Left renal cortex interstitium (tissue), 4 donors: ENCODE data around the gene CFAP157. TPM values are rescaled to one million over a fixed set of nuclear protein-coding genes. Genes with fewer than 3 reads are reported as not detected.

ENCODE experiments used
- DNase-seq, 4 donors: peaks; one replicate each; pipeline ENCODE4 v3.0.0-alpha.2; 2013; ENCODE audit warnings: low read depth in 4 of 4, low spot score in 2 of 4, missing footprints in 1 of 4
- polyA plus RNA-seq, 4 donors: library from polyadenylated mRNA; unstranded; fragments of 120-200 nt; gene quantifications; one replicate each; pipeline ENCODE4 v1.2.1, GENCODE V29; 2013; ENCODE audit not compliant: insufficient read length in 4 of 4

Gene CFAP157
- polyA plus RNA-seq, 4 donors: 2.6 to 7.7 (median 5.4) TPM

DNA sequence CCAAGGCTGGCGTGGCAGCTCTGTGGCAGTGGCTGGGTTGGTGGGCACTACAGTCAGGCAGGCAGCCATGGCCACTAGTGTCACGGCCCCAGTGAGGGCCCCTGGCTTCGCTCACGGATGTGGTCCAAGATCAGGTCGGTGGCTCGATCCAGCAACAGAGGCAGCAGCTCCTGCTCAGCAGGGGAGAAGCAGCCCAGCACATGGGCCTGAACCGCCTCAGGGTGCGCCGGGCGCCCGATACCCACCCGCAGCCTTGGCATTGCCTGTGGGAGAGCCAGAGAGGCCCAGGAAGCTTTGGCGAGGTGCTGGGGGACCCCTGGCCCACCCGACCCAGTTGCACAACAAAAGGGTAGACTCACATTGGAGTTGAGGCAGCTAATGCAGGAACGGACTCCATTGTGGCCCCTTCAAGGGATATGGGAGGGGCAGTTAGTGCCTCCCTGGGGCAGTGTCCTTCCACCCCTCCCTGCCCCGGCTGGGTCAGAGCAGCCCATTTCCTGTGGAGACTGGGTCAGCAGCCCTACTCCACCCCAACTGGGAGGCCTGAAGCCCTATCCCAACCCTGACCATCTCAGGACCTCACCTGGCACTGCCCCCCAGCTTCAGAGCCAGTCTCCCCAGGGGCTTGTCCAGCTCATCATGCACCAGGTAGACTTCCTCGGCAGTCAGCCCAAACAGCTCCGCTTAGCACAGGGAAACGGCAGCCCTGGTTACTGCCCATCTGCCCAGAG is 7.4 kb downstream of the CFAP157 start:
- no peak for DNase-seq

- peak in 1 of 4 donors; percentile 39 for DNase-seq
These were observed 8.2 kb downstream of the CFAP157 start for GRCh38 chr9:127714951-127715469.

- peak; percentile 87 to 95 (median 92) for DNase-seq
These were observed 8.9 kb downstream of the CFAP157 start, which contains the start of the genes PTRH1 and TTC16 for GRCh38 chr9:127715470-127716337. PTRH1 (minus strand) TSS chr9:127715663; CDS start chr9:127715639, 24 bp downstream. TTC16 (plus strand) TSS chr9:127716079; CDS start chr9:127716146, 67 bp downstream.

GRCh38 chr9:127716412-127716811 is 9.6 kb downstream of the CFAP157 start:
- DNase-seq: no peak

DNA sequence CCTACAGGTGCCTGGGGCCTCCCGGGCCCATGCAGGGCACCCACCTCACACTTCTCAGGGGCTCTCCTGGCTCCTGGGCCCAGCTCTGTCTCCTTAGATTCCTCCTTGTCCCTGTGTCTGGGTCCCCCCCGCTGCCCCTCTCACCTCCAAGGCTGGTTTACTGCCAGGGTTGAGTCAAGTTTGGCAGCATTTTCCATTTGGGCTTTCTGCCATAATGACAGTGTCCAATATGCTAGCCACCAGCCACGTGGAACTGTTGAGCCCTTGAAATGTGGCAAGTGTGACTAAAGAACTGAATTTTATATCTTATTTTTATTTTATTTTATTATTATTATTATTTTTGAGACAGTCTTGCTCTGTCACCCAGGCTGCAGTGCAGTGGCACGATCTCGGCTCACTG is 11.0 kb downstream of the CFAP157 start:
- DNase-seq: no peak

DNA sequence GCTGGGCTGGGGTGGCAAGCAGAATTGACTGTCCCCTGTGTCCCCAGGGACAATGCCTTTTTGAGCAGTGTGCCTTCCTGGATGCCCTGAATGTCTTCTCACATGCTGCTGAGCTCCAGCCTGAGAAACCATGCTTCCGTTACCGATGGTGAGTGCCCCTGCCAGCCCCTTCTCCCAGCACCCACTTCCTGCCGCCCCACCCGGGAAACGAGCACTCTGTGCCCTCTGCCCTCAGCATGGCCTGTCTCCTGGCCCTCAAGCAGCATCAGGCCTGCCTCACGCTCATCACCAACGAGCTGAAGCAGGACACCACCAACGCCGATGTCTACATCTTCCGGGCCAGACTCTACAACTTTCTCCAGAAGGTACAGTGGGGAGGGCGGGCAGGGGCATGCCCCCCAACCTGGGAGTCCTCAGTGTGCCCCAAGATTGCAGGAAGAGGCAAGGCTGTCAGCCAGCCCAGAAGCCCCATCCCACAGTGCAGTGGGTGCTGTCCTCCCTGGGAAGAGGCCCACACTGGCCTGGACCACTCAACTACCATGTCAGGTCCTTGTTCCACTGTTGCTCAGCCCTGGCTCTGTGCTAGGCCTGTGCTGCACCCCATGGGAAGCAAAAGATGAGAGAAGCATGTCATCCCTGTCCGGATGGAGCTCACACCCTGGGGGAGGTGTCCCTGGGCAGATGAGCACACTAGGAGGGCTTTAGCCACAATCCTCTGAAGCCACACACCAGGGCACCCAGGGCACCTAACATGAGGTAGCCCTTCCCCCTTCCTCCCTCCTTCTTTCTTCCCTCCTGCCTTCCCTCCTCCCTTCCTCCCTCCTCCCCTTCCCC is 13.5 kb downstream of the CFAP157 start:
- DNase-seq: no peak

- no peak for DNase-seq
These were observed 14.1 kb downstream of the CFAP157 start for GRCh38 chr9:127720865-127721227.

DNA sequence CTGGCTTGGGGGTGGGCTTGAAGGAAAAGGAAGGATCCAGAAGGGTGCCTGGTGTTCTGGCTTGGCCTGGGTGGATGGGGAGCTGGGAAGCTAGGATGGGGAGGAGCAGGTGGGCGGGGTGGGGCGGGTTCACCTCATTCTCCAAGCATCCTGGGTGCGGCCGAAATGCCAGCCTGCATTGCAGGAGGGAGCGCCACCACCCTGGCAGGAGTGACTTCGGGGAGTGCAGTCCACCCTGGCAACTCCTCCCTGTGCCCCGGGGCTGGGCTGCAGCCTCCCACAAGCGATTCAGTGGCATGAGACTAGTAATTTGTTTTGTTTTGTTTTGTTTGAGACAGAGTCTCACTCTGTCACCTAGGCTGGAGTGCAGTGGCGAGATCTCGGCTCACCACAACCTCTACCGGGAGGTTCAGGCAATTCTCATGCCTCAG is 14.6 kb downstream of the CFAP157 start:
- no peak for DNase-seq

DNA sequence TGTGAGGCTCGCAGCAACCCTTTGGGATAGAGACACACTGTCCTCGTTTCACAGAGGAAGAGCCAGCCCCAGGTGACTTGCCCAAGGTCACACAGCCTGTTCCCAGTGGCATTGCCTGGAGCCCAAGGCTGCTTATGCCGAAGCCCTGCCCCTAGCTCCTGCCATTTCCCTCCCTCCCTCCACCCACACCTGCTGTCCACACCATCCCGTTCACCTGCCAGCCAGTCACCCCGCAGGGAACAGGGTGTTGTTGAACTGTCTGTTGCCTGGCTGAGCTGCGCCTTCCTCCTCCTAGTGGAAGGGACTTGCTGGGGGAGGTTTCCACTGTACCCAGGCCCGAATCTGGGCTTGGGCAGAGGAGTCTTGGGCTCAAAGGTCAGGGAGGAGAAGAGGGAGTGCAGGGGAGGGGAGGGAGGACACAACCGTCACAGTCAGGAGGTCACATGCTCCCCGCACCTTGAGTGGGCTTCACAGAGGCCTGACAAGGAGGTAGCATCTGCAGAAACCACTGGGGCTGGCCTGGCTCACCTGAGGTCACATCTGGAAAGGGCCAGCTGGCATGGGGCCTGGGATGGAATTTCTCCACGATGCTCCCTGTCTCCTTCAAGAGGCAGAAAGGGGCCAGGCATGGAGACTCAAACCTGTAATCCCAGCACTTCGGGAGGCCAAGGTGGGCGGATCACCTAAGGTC is 15.4 kb downstream of the CFAP157 start:
- DNase-seq: no peak

- no peak for DNase-seq
These were observed 16.2 kb downstream of the CFAP157 start for GRCh38 chr9:127723013-127723412.

DNA sequence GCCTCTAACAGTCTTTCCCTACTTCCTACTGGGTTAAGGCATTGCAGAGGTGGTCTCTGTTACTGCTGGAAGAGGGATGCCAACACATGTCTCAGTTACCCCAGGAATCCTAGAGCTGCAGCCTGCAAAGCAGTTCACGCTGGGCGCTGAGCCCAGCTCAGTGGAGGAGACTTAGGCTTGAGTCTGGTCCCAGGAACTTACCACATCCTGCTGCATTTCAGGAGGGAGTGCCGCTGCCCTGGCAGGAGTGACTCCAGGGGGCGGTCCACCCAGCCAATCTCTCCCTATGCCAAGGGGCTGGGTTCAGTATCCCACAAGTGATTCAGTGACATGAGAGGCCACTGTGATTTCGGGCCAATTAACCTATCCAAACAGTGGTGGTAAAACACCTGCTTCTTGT is 16.7 kb downstream of the CFAP157 start:
- DNase-seq: no peak

DNA sequence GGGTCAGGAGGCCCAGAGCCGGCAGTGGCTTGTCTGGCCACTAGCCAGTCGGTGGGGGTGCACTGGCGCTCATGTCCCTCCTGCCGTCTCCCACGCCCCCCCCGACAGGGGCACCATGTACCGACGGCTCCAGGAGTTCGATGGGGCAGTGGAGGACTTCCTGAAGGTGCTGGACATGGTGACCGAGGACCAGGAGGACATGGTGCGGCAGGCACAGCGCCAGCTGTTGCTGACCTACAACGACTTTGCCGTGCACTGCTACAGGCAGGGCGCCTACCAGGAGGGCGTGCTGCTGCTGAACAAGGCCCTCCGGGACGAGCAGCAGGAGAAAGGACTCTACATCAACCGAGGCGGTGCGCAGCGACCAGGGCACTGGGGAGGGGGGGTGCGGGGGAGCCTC is 17.2 kb downstream of the CFAP157 start:
- no peak for DNase-seq

- DNase-seq: no peak
These were observed 20.1 kb downstream of the CFAP157 start for GRCh38 chr9:127726871-127727270.

GRCh38 chr9:127728808-127729207 is 22.0 kb downstream of the CFAP157 start:
- no peak for DNase-seq

GRCh38 chr9:127729522-127730256 is 22.9 kb downstream of the CFAP157 start:
- DNase-seq: no peak

- no peak for DNase-seq
These were observed 23.5 kb downstream of the CFAP157 start for GRCh38 chr9:127730262-127730661.

DNA sequence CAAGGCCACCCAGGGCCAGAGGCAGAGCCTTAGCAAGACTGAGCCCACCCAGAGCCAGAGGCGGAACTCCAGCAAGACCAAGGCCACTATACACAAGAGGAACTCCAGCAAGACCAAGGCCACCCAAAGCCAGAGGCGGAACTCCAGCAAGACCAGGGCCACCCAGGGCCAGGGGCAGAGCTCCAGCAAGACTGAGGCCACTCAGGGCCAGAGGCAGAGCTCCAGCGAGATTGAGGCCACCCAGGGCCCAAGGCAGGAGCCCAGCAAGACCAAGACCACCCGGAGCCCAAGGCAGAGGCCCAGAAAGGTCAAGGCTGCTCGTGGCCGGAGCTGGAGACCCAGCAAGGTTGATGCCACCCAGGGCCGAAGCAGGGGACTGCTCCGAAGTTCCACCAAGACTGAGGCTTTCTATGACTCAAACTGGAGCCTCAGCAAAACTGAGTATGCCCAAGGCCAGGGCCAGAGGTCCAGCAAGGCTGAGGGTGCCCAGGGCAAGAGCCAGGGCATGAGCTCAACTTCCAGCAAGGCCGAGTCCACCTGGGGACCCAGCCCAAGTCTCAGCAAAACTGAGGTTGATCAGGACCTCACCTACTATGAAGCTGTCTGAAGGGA is 24.1 kb downstream of the CFAP157 start:
- DNase-seq: no peak

- DNase-seq: no peak
These were observed 25.1 kb downstream of the CFAP157 start for GRCh38 chr9:127731938-127732337.

GRCh38 chr9:127732444-127732843 is 25.7 kb downstream of the CFAP157 start:
- DNase-seq: no peak
